Activated T-helper 1 cell treated with anti-CD3 and anti-CD28 coated beads, Interleukin-12 subunit alpha, Interleukin-12 subunit beta, Interleukin-2, Interleukin-4 antibody, amounts not matched to agents 30 ng/mL and 10 ng/mL and 1 ng/mL, durations not matched to agents 14 hours and 24 hours and 36 hours (primary cell): ENCODE results near the gene UBE2G1. TPM values are rescaled to one million over a fixed set of nuclear protein-coding genes. Genes with fewer than 3 reads are reported as not detected.
"Not testable (repeated sequence)": the region's sequence is repeated elsewhere in the genome, so short reads cannot be mapped to it uniquely, and the experiment has no call there.

Source experiments
- DNase-seq: peaks from one replicate; pipeline ENCODE4 v3.0.0; 2021; ENCODE audit warnings: low spot score
- H3K27ac Mint-ChIP-seq: one replicate; pipeline ENCODE4 v1.8.0; 2021; ENCODE audit warnings: mild to moderate bottlenecking, mixed read lengths
- H3K27me3 Mint-ChIP-seq: one replicate; pipeline ENCODE4 v1.8.0; 2022; ENCODE audit warnings: mild to moderate bottlenecking, moderate library complexity, mixed read lengths; ENCODE audit not compliant: insufficient read depth
- H3K36me3 Mint-ChIP-seq: one replicate; pipeline ENCODE4 v1.8.0; 2021; ENCODE audit warnings: low read depth, mixed read lengths
- H3K4me1 Mint-ChIP-seq: one replicate; pipeline ENCODE4 v1.8.0; 2021; ENCODE audit warnings: low read depth, mixed read lengths
- H3K4me3 Mint-ChIP-seq: one replicate; pipeline ENCODE4 v1.8.0; 2021; ENCODE audit warnings: mild to moderate bottlenecking, moderate library complexity, mixed read lengths
- H3K9me3 Mint-ChIP-seq: one replicate; pipeline ENCODE4 v1.8.0; 2021; ENCODE audit warnings: mixed read lengths
- intact Hi-C: fragments of 100-400 bp; cut with micrococcal nuclease; formaldehyde crosslinking; loops from one replicate; pipeline ENCODE4 v1.15.1; 2024
- total RNA-seq: library from RNA; stranded (reverse); gene quantifications from 2 replicates; pipeline ENCODE4 v1.2.3, GENCODE V29; 2022

UBE2G1 gene
- total RNA-seq, 1 donor from 2014 or later: 87.3 TPM

DNA sequence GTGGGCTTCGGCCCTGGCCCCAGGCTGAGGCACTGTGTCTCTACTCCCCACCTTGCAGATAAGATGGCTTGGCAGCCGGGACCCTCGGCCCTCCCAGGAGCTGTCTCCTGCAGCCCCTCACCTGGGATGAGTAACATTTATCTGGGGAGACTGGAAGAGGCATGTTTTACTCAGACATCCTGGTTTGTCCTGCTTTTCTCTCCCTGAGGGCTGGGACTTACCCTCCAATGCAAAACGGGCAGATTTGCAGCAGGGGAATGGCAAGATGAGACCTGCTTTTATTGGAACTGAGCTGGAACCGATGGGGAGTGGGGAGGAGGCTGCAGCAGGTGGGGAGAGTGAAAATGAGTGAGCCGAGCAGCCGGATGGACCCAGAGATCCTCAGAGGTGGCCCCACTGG is 27.3 kb upstream of the UBE2G1 start:
- peaks cover 25% of the 10 kb centered on the region for H3K4me1 Mint-ChIP-seq
- DNase-seq: no peak
- intact Hi-C loops: no loop called here
- H3K9me3 Mint-ChIP-seq: no peaks in the 10 kb centered on the region
- no peaks in the 10 kb centered on the region for H3K36me3 Mint-ChIP-seq
- H3K27ac Mint-ChIP-seq: no peak overlapping the region
- no peak overlapping the region for H3K4me3 Mint-ChIP-seq
- H3K27me3 Mint-ChIP-seq: peaks cover 2% of the 10 kb centered on the region

DNA sequence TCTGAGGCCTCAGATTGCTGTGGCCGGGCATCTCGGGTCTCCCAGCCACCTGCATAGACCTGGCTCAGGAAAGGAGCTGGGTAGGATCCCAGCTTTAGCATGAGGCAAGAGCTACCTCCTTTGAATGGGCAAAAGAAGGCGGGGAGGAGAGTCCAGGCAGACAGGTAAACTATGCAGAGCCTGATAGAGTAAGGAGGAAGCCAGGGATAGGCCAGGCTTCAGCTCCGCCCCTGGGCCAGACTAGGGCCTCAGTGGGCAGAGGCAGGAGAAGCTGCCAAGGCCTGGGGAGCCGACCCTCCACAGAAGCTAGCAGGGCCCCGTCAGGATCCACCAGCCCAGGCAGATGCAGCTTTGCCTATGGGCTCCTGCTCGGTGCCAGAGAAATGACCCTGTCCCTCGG is 22.6 kb upstream of the UBE2G1 start:
- no peaks in the 10 kb centered on the region for H3K9me3 Mint-ChIP-seq
- H3K36me3 Mint-ChIP-seq: no peaks in the 10 kb centered on the region
- no peak for DNase-seq
- H3K27me3 Mint-ChIP-seq: peaks cover 2% of the 10 kb centered on the region
- no peak overlapping the region for H3K27ac Mint-ChIP-seq
- intact Hi-C loops: no loop called here
- no peak overlapping the region for H3K4me3 Mint-ChIP-seq
- H3K4me1 Mint-ChIP-seq: peaks cover 5% of the 10 kb centered on the region

DNA sequence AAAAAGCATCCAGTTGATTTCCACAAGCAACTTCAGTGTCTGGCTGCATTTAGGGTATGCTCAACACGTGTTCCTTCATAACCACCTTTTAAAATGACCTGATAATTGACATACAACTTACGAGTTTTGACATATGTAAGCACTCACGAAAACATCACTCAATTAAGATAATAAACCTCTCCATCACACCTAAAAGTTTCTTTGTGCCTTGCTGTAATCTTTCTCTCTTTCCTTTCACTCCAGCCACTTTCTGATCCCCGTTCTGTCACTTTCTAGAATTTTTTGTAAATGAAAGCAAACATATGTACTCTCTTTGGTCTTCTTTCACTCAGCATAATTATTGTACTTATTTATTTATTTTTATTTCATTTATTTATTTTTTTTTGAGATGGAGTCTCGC is 20.7 kb upstream of the UBE2G1 start:
- H3K4me3 Mint-ChIP-seq: no peak overlapping the region
- H3K36me3 Mint-ChIP-seq: no peaks in the 10 kb centered on the region
- H3K27me3 Mint-ChIP-seq: peaks cover 2% of the 10 kb centered on the region
- intact Hi-C loops: no loop called here
- no peaks in the 10 kb centered on the region for H3K9me3 Mint-ChIP-seq
- H3K4me1 Mint-ChIP-seq: no peaks in the 10 kb centered on the region
- no peak for DNase-seq
- H3K27ac Mint-ChIP-seq: no peak overlapping the region

DNA sequence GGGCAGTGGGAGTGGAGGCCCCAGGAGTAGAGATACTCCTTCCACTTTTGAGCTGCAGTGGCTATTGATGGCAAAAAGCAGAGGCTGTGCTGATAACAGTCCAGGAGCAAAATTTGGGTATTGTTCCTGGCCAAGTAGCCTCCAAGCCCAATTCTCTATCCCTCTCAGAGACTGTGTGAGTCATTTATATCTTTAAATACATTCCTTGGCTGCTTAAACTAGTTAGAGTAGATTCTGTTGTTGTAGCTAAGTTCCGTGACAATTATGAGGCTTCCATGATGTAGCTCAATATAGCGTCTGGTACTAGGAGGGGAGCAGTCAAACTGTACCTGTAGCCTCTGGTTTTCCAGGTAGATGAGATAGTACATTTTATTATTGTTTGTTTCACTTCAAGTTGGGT is 19.9 kb upstream of the UBE2G1 start:
- Mint-ChIP-seq H3K9me3 (no peaks in the 10 kb centered on the region), H3K4me3 (no peak overlapping the region), H3K4me1 (peaks cover 2% of the 10 kb centered on the region), H3K27me3 (peaks cover 2% of the 10 kb centered on the region), H3K27ac (no peak overlapping the region), H3K36me3 (no peaks in the 10 kb centered on the region)
- intact Hi-C loops: no loop called here
- no peak for DNase-seq

DNA sequence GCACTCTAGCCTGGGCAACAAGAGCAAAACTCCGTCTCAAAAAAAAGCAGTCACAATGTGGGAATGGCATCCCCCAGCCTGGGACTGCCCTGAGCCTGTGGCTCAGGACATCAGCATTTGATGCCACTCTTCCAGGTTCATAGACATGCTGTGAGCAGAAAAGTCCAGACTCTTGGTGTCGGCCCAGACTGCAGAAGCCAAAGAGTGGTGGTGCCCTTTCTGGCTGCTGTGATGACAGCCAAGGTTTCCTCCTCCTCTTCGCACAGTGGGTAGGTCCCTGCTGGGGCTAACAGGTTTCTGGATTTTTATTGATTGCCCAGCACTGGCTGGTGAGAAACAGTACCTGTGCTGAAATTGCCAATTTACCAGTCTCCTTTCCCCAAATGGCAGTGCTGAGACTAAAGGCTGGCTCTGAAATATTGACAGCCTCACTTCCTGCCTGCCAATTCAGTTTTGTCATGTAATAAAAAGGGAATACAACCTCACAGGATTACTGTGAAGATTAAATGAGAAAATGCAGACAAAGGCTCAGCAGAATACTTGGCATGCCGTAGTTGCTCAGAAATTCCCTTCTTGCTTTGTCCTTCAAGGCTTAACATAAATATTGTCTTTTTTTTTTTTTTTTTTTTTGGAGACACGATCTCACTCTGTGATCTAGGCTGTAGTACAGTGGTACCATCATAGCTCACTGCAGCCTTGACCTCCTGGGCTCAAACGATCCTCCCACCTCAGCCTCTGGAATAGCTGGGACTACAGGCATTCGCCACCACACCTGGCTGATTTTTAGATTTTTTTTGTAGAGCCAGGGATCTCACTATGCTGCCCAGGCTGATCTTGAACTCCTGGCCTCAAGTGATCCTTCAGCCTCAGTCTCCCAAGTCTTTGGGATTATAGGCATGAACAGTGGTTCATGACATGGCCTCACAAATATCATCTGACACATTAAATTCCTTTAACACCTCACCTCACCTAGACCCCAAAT is 15.5 kb upstream of the UBE2G1 start:
- Mint-ChIP-seq H3K27ac (no peak overlapping the region), H3K4me3 (no peak overlapping the region)

DNA sequence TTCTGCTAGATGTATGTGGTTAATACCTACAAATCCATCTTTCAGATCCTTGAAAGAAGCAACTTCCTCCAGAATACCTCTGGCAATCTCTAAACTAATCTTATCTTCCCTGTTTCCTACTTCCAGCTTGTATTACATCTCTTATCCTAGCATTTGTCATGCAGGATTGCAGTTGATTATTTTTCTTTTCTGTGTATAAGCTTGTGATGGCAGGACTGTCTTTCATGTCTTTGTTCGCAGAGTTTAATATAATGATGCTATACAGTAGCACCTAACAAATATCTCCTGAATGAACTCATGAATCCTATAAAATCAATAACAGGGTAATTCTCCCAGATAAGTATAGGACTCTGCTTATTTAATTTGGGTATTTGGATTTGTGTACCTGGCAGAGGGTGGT is 12.2 kb upstream of the UBE2G1 start:
- Mint-ChIP-seq H3K9me3 (no peaks in the 10 kb centered on the region), H3K36me3 (peaks cover 2% of the 10 kb centered on the region), H3K4me3 (no peak overlapping the region), H3K4me1 (peaks cover 28% of the 10 kb centered on the region), H3K27ac (no peak overlapping the region), H3K27me3 (no peaks in the 10 kb centered on the region)
- no peak for DNase-seq
- intact Hi-C loops: loop anchor here (5.0 kb wide), 1 partner anchor 184 kb away; the partner anchor contains the start of gene GGT6

More for the DNA sequence above, 15.5 kb upstream of the UBE2G1 start:
- H3K27me3 Mint-ChIP-seq: no peaks in the 10 kb centered on the region
- DNase-seq: no peak
- no peaks in the 10 kb centered on the region for H3K9me3 Mint-ChIP-seq
- peaks cover 12% of the 10 kb centered on the region for H3K4me1 Mint-ChIP-seq
- no peaks in the 10 kb centered on the region for H3K36me3 Mint-ChIP-seq
- intact Hi-C loops: no loop called here

DNA sequence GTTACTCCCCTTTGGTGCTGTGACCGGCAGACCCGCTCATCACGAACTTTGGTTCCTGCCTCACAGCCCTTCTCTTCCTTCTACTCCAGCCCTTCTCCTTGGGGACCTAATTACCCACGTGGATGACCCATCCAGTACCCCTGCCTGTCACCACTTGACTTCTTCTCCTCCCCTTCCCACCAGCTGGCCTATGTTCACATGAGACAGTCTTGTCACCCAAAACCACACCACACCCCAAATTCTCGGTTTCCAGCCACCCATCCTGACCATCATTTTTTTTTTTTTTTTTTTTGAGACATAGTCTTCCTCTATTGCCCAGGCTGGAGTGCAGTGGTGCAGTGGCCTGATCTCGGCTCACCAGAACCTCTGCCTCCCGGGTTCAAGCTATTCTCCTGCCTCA is 10.8 kb upstream of the UBE2G1 start:
- H3K4me1 Mint-ChIP-seq: peaks cover 33% of the 10 kb centered on the region
- H3K27ac Mint-ChIP-seq: peak overlapping the region; percentile 76
- not testable (repeated sequence) for H3K36me3 Mint-ChIP-seq, H3K4me3 Mint-ChIP-seq, H3K27me3 Mint-ChIP-seq, H3K9me3 Mint-ChIP-seq, DNase-seq
- intact Hi-C loops: loop anchor here (5.0 kb wide), 1 partner anchor 185 kb away; the partner anchor contains the start of gene GGT6

DNA sequence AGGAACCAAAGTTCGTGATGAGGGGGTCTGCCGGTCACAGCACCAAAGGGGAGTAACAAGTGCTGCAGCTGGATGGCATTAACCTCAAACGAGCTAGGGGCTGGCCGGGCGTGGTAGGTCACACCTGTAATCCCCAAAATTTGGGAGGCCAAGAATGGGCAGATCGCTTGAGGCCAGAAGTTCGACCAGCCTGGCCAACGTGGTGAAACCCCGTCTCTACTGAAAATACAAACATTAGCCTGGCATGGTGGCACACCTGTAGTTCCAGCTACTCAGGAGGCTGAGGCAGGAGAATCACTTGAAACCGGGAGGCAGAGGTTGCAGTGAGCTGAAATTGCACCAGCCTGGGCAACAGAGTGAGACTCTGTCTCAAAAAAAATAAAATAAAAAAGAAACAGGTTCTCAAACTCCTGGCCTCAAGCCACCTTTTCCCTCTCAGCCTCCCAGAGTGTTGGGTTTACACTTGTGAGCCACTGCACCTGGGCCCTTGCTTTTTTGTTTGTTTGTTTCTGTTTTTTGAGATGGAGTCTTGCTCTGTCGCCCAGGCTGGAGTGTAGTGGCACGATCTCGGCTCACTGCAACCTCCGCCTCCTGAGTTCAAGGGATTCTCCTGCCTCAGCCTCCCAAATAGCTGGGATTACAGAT is 9.4 kb upstream of the UBE2G1 start:
- Mint-ChIP-seq H3K4me1 (peaks cover 27% of the 10 kb centered on the region), H3K27ac (peak overlapping the region; percentile 89), H3K4me3 (peak overlapping the region; percentile 60)
- DNase-seq, H3K36me3 Mint-ChIP-seq, H3K27me3 Mint-ChIP-seq, H3K9me3 Mint-ChIP-seq: not testable (repeated sequence)
- intact Hi-C loops: loop anchor here (1.0 to 5.0 kb wide), 4 partner anchors 11 to 233 kb away; partner anchors contain the start of genes CYB5D2, GGT6 and ZZEF1

DNA sequence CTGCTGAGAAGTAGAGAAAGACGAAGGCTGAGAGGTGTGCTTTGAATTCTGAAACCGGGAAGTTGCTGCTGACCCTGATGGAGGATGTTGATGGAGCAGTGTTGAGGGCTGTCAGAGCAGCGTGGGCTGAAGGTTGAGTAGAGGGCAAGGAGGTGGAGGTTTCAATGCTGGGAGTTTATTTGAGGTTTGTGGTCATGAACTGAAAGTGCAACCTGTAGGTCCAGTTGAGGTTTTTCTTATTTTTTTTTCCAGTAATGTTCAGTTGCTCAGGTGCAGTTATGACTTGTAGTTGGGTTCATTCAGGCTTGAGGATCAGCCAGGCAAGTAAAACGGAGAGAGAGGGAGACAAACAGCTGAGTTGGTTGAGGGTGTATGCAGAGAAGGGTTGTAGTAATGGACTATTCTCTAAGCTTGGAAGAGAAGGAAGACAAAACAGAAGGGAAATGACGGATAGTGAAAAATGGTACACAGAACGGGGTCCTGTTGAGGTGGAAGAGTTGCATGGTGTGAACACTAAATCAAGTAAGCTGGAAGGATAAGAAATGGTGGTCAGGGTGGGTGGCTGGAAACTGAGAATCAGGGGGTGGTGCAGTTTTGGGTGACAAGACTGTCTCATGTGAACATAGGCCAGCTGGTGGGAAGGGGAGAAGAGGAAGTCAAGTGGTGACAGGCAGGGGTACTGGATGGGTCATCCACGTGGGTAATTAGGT is 8.7 kb upstream of the UBE2G1 start:
- peak overlapping the region; percentile 60 for H3K4me3 Mint-ChIP-seq
- H3K36me3 Mint-ChIP-seq: peaks cover 5% of the 10 kb centered on the region
- H3K27ac Mint-ChIP-seq: peak overlapping the region; percentile 89
- peak; percentile 60 for DNase-seq
- intact Hi-C loops: loop anchor here (1.0 to 5.0 kb wide), 4 partner anchors 10 to 232 kb away; partner anchors contain the start of genes CYB5D2, GGT6 and ZZEF1
- no peaks in the 10 kb centered on the region for H3K27me3 Mint-ChIP-seq
- no peaks in the 10 kb centered on the region for H3K9me3 Mint-ChIP-seq
- peaks cover 32% of the 10 kb centered on the region for H3K4me1 Mint-ChIP-seq

DNA sequence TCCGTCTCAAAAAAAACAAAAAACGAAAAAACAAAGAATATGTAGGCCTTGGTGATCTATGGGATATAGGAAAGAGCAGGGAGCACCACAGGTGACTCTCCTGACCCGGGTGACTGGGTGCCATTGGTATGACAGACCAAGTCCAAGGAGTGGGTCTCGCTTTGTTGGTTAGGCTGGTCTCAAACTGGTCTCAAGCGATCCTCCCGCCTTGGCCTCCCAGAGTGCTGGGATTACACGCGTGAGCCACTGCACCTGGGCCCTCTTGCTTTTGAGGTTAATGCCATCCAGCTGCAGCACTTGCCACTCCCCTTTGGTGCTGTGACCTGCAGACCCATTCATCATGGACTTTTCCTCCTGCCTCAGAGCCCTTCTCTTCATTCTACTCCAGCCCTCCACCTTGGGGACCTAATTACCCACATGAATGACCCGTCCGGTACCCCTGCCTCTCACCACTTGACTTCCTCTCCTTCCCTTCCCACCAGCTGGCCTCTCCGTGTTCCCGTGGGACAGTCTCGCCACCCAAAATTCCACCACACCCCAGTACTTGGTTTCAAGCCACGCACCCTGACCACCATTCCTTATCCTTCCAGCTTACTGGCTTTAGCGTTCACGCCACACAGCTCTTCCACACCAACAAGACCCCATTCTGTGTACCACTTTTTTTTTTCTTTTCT is 3.2 kb upstream of the UBE2G1 start:
- Mint-ChIP-seq H3K9me3 (no peaks in the 10 kb centered on the region), H3K27ac (no peak overlapping the region), H3K4me3 (no peak overlapping the region), H3K27me3 (no peaks in the 10 kb centered on the region), H3K4me1 (peaks cover 28% of the 10 kb centered on the region), H3K36me3 (peaks cover 7% of the 10 kb centered on the region)
- no peak for DNase-seq
- intact Hi-C loops: loop anchor here (5.0 to 10.0 kb wide), 2 partner anchors 345 to 573 kb away; partner anchors contain the start of genes ARRB2, RNF167 and SLC25A11

DNA sequence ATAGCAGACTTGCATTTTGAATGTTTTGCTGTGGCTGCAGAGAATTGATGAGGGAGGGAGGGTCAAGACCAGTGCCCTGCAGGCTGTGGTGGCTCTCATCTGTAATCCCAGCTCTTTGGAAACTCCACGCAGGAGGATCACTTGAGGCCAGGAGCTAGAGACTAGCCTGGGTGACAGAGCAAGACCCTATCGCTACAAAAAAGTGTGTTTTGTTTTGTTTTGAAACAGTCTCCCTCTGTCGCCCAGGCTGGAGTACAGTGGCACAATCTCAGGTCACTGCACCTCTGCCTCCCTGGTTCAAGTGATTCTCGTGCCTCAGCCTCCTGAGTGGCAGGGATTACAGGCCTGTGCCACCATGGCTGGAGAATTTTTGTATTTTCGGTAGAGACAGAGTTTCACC is 1.9 kb upstream of the UBE2G1 start:
- Mint-ChIP-seq H3K9me3 (no peaks in the 10 kb centered on the region), H3K4me3 (no peak overlapping the region), H3K4me1 (peaks cover 23% of the 10 kb centered on the region), H3K36me3 (peaks cover 7% of the 10 kb centered on the region), H3K27me3 (no peaks in the 10 kb centered on the region), H3K27ac (no peak overlapping the region)
- intact Hi-C loops: loop anchor here (5.0 to 10.0 kb wide), 2 partner anchors 346 to 574 kb away; partner anchors contain the start of genes ARRB2, RNF167 and SLC25A11
- DNase-seq: no peak

DNA sequence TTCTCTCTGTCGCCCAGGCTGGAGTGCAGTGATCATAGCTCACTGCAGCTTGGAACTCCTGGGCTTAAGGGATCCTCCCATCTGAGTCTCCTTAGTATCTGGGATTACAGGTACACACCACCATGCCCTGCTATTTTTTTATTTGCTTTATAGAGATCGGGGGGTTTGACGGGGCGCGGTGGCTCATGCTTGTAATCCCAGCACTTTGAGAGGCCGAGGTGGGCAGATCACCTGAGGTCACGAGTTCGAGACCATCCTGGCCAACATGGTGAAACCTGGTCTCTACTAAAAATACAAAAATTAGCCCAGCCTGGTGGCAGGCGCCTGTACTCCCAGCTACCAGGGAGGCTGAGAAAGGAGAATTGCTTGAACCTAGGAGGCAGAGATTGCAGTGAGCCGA is 702 bp upstream of the UBE2G1 start:
- DNase-seq, H3K4me3 Mint-ChIP-seq, H3K27me3 Mint-ChIP-seq, H3K9me3 Mint-ChIP-seq: not testable (repeated sequence)
- intact Hi-C loops: loop anchor here (2.0 to 10.0 kb wide), 4 partner anchors 62 to 575 kb away; partner anchors contain the start of genes ARRB2, NCBP3, RNF167 and SLC25A11
- Mint-ChIP-seq H3K4me1 (peaks cover 28% of the 10 kb centered on the region), H3K27ac (peak overlapping the region; percentile 23), H3K36me3 (peaks cover 13% of the 10 kb centered on the region)
